Measurements from ENCODE around the gene RUSC2.

The RUSC2 gene

GRCh38 chr9:35517131-35517530 is 27.2 kb downstream of the RUSC2 start:
- no peaks in the 10 kb centered on the region; the same call in 1 of the 2 replicates for H3K27me3 ChIP-seq (replicated peaks; ENCODE audit: control insufficient read depth, insufficient read depth, low read length)
- no peaks in the 10 kb centered on the region for H3K36me3 ChIP-seq (ENCODE audit: control insufficient read depth, insufficient read depth, low read length)
- H3K4me3 ChIP-seq (replicated peaks; ENCODE audit: low read depth, low read length): no peak overlapping the region
- no peak for TF ChIP-seq CTCF (IDR thresholded peaks at IDR 0.05; ENCODE audit: insufficient read depth, low read length, poor library complexity, severe bottlenecking)
- DNase-seq (ENCODE audit: extremely low read depth, insufficient read length): no peak

GRCh38 chr9:35517552-35518224 is 27.8 kb downstream of the RUSC2 start:
- DNase-seq (ENCODE audit: extremely low read depth, insufficient read length): no peak
- Histone ChIP-seq H3K27me3 (replicated peaks; ENCODE audit: control insufficient read depth, insufficient read depth, low read length) (no peaks in the 10 kb centered on the region; the same call in 1 of the 2 replicates), H3K4me3 (replicated peaks; ENCODE audit: low read depth, low read length) (no peak overlapping the region), H3K36me3 (ENCODE audit: control insufficient read depth, insufficient read depth, low read length) (no peaks in the 10 kb centered on the region)
- no peak for TF ChIP-seq CTCF (IDR thresholded peaks at IDR 0.05; ENCODE audit: insufficient read depth, low read length, poor library complexity, severe bottlenecking)

- no peak for DNase-seq (ENCODE audit: extremely low read depth, insufficient read length)
- H3K27me3 ChIP-seq (replicated peaks; ENCODE audit: control insufficient read depth, insufficient read depth, low read length): no peaks in the 10 kb centered on the region; the same call in 1 of the 2 replicates
- no peak overlapping the region for H3K4me3 ChIP-seq (replicated peaks; ENCODE audit: low read depth, low read length)
- H3K36me3 ChIP-seq (ENCODE audit: control insufficient read depth, insufficient read depth, low read length): no peaks in the 10 kb centered on the region
- TF ChIP-seq CTCF (IDR thresholded peaks at IDR 0.05; ENCODE audit: insufficient read depth, low read length, poor library complexity, severe bottlenecking): no peak
These were observed 28.4 kb downstream of the RUSC2 start for GRCh38 chr9:35518225-35518821.

GRCh38 chr9:35518981-35519679 is 29.2 kb downstream of the RUSC2 start:
- TF ChIP-seq CTCF (IDR thresholded peaks at IDR 0.05; ENCODE audit: insufficient read depth, low read length, poor library complexity, severe bottlenecking): no peak
- Histone ChIP-seq H3K27me3 (replicated peaks; ENCODE audit: control insufficient read depth, insufficient read depth, low read length) (no peaks in the 10 kb centered on the region; the same call in 1 of the 2 replicates), H3K4me3 (replicated peaks; ENCODE audit: low read depth, low read length) (no peak overlapping the region), H3K36me3 (ENCODE audit: control insufficient read depth, insufficient read depth, low read length) (no peaks in the 10 kb centered on the region)
- no peak for DNase-seq (ENCODE audit: extremely low read depth, insufficient read length)

GRCh38 chr9:35519692-35520363 is 29.9 kb downstream of the RUSC2 start:
- H3K27me3 ChIP-seq (replicated peaks; ENCODE audit: control insufficient read depth, insufficient read depth, low read length): no peaks in the 10 kb centered on the region; the same call in 1 of the 2 replicates
- TF ChIP-seq CTCF (IDR thresholded peaks at IDR 0.05; ENCODE audit: insufficient read depth, low read length, poor library complexity, severe bottlenecking): no peak
- DNase-seq (ENCODE audit: extremely low read depth, insufficient read length): no peak
- H3K4me3 ChIP-seq (replicated peaks; ENCODE audit: low read depth, low read length): no peak overlapping the region
- H3K36me3 ChIP-seq (ENCODE audit: control insufficient read depth, insufficient read depth, low read length): no peaks in the 10 kb centered on the region

Measured in GM06990 (cell line).